Esophagus (tissue), 2 donors: ENCODE data around the gene PNCK. TPM values are rescaled to one million over a fixed set of nuclear protein-coding genes. Genes with fewer than 3 reads are reported as not detected.

Experiments
- H3K27ac ChIP-seq, 2 donors: one replicate each; pipeline ENCODE4 v1.5.1; 2013; ENCODE audit warnings: low read depth in 2 of 2, mild to moderate bottlenecking in 2 of 2, inconsistent platforms in 1 of 2, low read length in 1 of 2, moderate library complexity in 1 of 2
- H3K27me3 ChIP-seq, 2 donors: one replicate each; pipeline ENCODE4 v1.6.1; 2013; ENCODE audit warnings: low read length in 2 of 2, control low read depth in 1 of 2, mild to moderate bottlenecking in 1 of 2; ENCODE audit not compliant: insufficient read depth in 2 of 2, control insufficient read depth in 1 of 2
- H3K36me3 ChIP-seq, 2 donors: one replicate each; pipeline ENCODE4 v1.6.1; 2013; ENCODE audit warnings: low read length in 1 of 2; ENCODE audit not compliant: control insufficient read depth in 2 of 2, insufficient read depth in 2 of 2
- H3K4me1 ChIP-seq, 2 donors: one replicate each; pipeline ENCODE4 v1.6.1; 2013; ENCODE audit warnings: low read length in 1 of 2; ENCODE audit not compliant: control insufficient read depth in 2 of 2, insufficient read depth in 2 of 2
- H3K4me3 ChIP-seq, 2 donors: one replicate each; pipeline ENCODE4 v1.5.1; 2013; ENCODE audit warnings: low read length in 2 of 2, mild to moderate bottlenecking in 2 of 2, low read depth in 1 of 2, moderate library complexity in 1 of 2
- H3K9me3 ChIP-seq, 2 donors: one replicate each; pipeline ENCODE4 v1.6.1; 2013; ENCODE audit warnings: mild to moderate bottlenecking in 2 of 2, low read depth in 1 of 2, low read length in 1 of 2, moderate library complexity in 1 of 2; ENCODE audit not compliant: control insufficient read depth in 2 of 2, insufficient read depth in 1 of 2
- WGBS, 2 donors: extraction: QIAGEN DNeasy Blood & Tissue Kit; methylation state at CpG; one replicate each; pipeline ENCODE4 v1.1.7; 2013; 5-methylcytosine and 5-hydroxymethylcytosine counted together
- polyA plus RNA-seq, 2 donors: library from polyadenylated mRNA; stranded (reverse); fragments of 200-250 nt; gene quantifications; one replicate each; pipeline ENCODE4 v1.2.3, GENCODE V29; 2013
- donor health status: healthy with polysubstance abuse.
- donor health status: Bipolar disorder and iron deficiency.

Gene PNCK
- polyA plus RNA-seq, 2 donors, result 5.0 to 6.4 TPM

GRCh38 chrX:153649178-153649914, 24.3 kb downstream of the PNCK start:
- H3K27me3 ChIP-seq, result peaks cover 0 to 11% of the 10 kb centered on the region in 2 donors
- H3K27ac ChIP-seq, result no peak overlapping the region
- H3K4me1 ChIP-seq, result peaks cover 2 to 3% of the 10 kb centered on the region in 2 donors
- no peaks in the 10 kb centered on the region for H3K36me3 ChIP-seq
- no peak overlapping the region for H3K4me3 ChIP-seq
- 85 to 88% methylated on average over 26 of the region's 26 CpGs for WGBS, 2 donors
- H3K9me3 ChIP-seq, result peaks cover 0 to 3% of the 10 kb centered on the region in 2 donors

GRCh38 chrX:153648358-153649177, 25.0 kb downstream of the PNCK start:
- no peak overlapping the region for H3K4me3 ChIP-seq
- peaks cover 0 to 13% of the 10 kb centered on the region in 2 donors for H3K27me3 ChIP-seq
- 74 to 79% methylated on average over 17 of the region's 17 CpGs for WGBS, 2 donors
- H3K27ac ChIP-seq, result no peak overlapping the region
- H3K9me3 ChIP-seq, result no peaks in the 10 kb centered on the region
- no peaks in the 10 kb centered on the region for H3K36me3 ChIP-seq
- H3K4me1 ChIP-seq, result peaks cover 2 to 3% of the 10 kb centered on the region in 2 donors

GRCh38 chrX:153647461-153648357, 25.9 kb downstream of the PNCK start:
- H3K27ac ChIP-seq, result no peak overlapping the region
- no peaks in the 10 kb centered on the region for H3K9me3 ChIP-seq
- no peak overlapping the region for H3K4me3 ChIP-seq
- no peaks in the 10 kb centered on the region for H3K36me3 ChIP-seq
- 19 to 38% methylated on average over 72 to 85 of the region's 85 CpGs for WGBS, 2 donors
- H3K27me3 ChIP-seq, result peaks cover 0 to 19% of the 10 kb centered on the region in 2 donors
- H3K4me1 ChIP-seq, result peaks cover 2 to 3% of the 10 kb centered on the region in 2 donors

GRCh38 chrX:153646620-153647373, 26.8 kb downstream of the PNCK start, which contains the start of gene DUSP9:
DUSP9 (plus strand) TSS chrX:153647203; CDS start chrX:153647954, 751 bp downstream.
- Histone ChIP-seq H3K4me1 (peaks cover 2 to 3% of the 10 kb centered on the region in 2 donors), H3K9me3 (no peaks in the 10 kb centered on the region)
- WGBS, 2 donors, result 4 to 22% methylated on average over 45 to 53 of the region's 53 CpGs

GRCh38 chrX:153645921-153646488, 27.6 kb downstream of the PNCK start:
- Histone ChIP-seq H3K27me3 (peaks cover 0 to 19% of the 10 kb centered on the region in 2 donors), H3K9me3 (no peaks in the 10 kb centered on the region), H3K27ac (no peak overlapping the region), H3K36me3 (no peaks in the 10 kb centered on the region), H3K4me1 (peaks cover 2 to 3% of the 10 kb centered on the region in 2 donors), H3K4me3 (no peak overlapping the region)
- WGBS, 2 donors, result 51 to 52% methylated on average over 10 of the region's 10 CpGs

More at GRCh38 chrX:153646620-153647373, 26.8 kb downstream of the PNCK start, which contains the start of gene DUSP9:
- no peaks in the 10 kb centered on the region for H3K36me3 ChIP-seq
- no peak within 1 kb of the TSS for H3K4me3 ChIP-seq
- no peak within 1 kb of the TSS for H3K27ac ChIP-seq
- H3K27me3 ChIP-seq, result peaks cover 0 to 19% of the 10 kb centered on the region in 2 donors

- Histone ChIP-seq H3K27me3 (peaks cover 0 to 19% of the 10 kb centered on the region in 2 donors), H3K36me3 (no peaks in the 10 kb centered on the region), H3K9me3 (no peaks in the 10 kb centered on the region), H3K4me3 (no peak overlapping the region), H3K4me1 (peaks cover 2% of the 10 kb centered on the region in 2 donors), H3K27ac (no peak overlapping the region)
- 67 to 70% methylated on average over 6 of the region's 6 CpGs for WGBS, 2 donors
These were observed 28.5 kb downstream of the PNCK start for GRCh38 chrX:153645151-153645550.

- WGBS, 2 donors, result 10 to 33% methylated on average over 31 to 46 of the region's 46 CpGs
- H3K4me3 ChIP-seq, result no peak overlapping the region
- no peaks in the 10 kb centered on the region for H3K9me3 ChIP-seq
- peaks cover 0 to 19% of the 10 kb centered on the region in 2 donors for H3K27me3 ChIP-seq
- H3K4me1 ChIP-seq, result peaks cover 0 to 2% of the 10 kb centered on the region in 2 donors
- no peaks in the 10 kb centered on the region for H3K36me3 ChIP-seq
- no peak overlapping the region for H3K27ac ChIP-seq
These were observed 29.1 kb downstream of the PNCK start for GRCh38 chrX:153644356-153645125.
